ENCODE data around the gene IFNL3.

DNA sequence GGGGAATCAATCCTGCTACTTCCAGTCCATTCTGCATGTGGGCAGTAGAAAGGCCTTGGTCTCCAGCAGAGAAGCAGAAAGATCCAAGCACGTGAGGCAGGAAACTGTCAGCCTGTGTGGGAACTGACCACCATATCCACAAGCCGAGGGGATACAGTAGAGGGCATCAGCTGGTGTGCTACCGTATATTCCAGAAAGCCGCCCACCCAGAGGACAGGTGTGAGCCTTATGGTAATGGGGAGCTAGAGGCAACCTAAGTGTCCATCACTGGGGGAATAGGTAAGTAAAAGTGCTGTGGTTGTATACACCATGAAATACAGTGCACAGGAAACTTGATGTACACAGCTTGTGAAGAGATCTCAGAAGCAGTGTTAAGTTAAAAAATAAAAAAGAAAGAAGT, 48.6 kb upstream of the IFNL3 start:
- TF ChIP-seq EZH2 (IDR thresholded peaks at IDR 0.05; ENCODE audit: insufficient read depth, poor library complexity, severe bottlenecking) = no peak
- no peak for TF ChIP-seq EZH2phosphoT487 (IDR thresholded peaks at IDR 0.05; ENCODE audit: insufficient read depth, low read depth)

All from GM23248 (cell line).